CD4-positive, alpha-beta memory T cell (primary cell): Measurements from ENCODE around the gene POU2F3. TPM values are rescaled to one million over a fixed set of nuclear protein-coding genes. Genes with fewer than 3 reads are reported as not detected.
A peak's percentile ranks its signal among the peaks of the same experiment; 100 is the strongest.

ENCODE experiments used
- CTCF ChIA-PET: fragments of 350-600 bp; sonication (Branson Sonifier 250); formaldehyde crosslinking; loops from one replicate; lab custom pipeline; 2021; ENCODE audit warnings: inconsistent platforms; ENCODE audit not compliant: partially characterized antibody; lab: Charles Lee
- POLR2A ChIA-PET: fragments of 350-600 bp; sonication (Branson Sonifier 250); formaldehyde crosslinking; loops from one replicate; lab custom pipeline; 2021; ENCODE audit not compliant: partially characterized antibody; lab: Charles Lee
- DNase-seq, 5 donors: peaks; one replicate each; pipeline versions ENCODE4 v3.0.0 to v3.0.0-alpha.2; 2020 to 2022; ENCODE audit warnings: mixed read lengths in 1 of 5
- H3K27ac ChIP-seq: one replicate; pipeline ENCODE4 v1.7.0; 2013; ENCODE audit warnings: low read depth, low read length
- H3K27me3 ChIP-seq: 2 replicates; pipeline ENCODE4 v1.7.0; 2013; ENCODE audit warnings: mild to moderate bottlenecking, low read length, moderate library complexity; ENCODE audit not compliant: insufficient read depth
- H3K36me3 ChIP-seq: 2 replicates; pipeline ENCODE4 v1.7.0; 2013; ENCODE audit warnings: mild to moderate bottlenecking, low read length, moderate library complexity; ENCODE audit not compliant: insufficient read depth
- H3K4me1 ChIP-seq: 2 replicates; pipeline ENCODE4 v1.7.0; 2013; ENCODE audit warnings: mild to moderate bottlenecking, low read length, moderate library complexity; ENCODE audit not compliant: insufficient read depth
- H3K4me3 ChIP-seq, 2 donors: one replicate each; pipeline ENCODE4 v1.7.0; 2013; ENCODE audit warnings: low read length in 2 of 2, mild to moderate bottlenecking in 1 of 2
- H3K9me3 ChIP-seq, 2 donors: one replicate each; pipeline ENCODE4 v1.7.0; 2013; ENCODE audit warnings: low read length in 2 of 2, control low read depth in 1 of 2; ENCODE audit not compliant: control insufficient read depth in 1 of 2
- H3K27ac Mint-ChIP-seq, 7 donors: one replicate each; pipeline ENCODE4 v1.8.0; 2020 to 2021; ENCODE audit warnings: mixed read lengths in 7 of 7, mild to moderate bottlenecking in 6 of 7, inconsistent platforms in 3 of 7, moderate library complexity in 3 of 7
- H3K27me3 Mint-ChIP-seq, 2 donors: one replicate each; pipeline ENCODE4 v1.8.0; 2020 to 2021; ENCODE audit warnings: mixed read lengths in 2 of 2
- H3K36me3 Mint-ChIP-seq, 2 donors: one replicate each; pipeline ENCODE4 v1.8.0; 2020 to 2021; ENCODE audit warnings: mixed read lengths in 2 of 2, inconsistent platforms in 1 of 2, mild to moderate bottlenecking in 1 of 2
- H3K4me1 Mint-ChIP-seq, 4 donors: one replicate each; pipeline ENCODE4 v1.8.0; 2020 to 2021; ENCODE audit warnings: mixed read lengths in 4 of 4, mild to moderate bottlenecking in 1 of 4
- H3K4me3 Mint-ChIP-seq, 8 donors: one replicate each; pipeline ENCODE4 v1.8.0; 2020 to 2021; ENCODE audit warnings: mixed read lengths in 8 of 8, mild to moderate bottlenecking in 7 of 8, moderate library complexity in 6 of 8, inconsistent platforms in 3 of 8
- H3K9me3 Mint-ChIP-seq, 8 donors: one replicate each; pipeline ENCODE4 v1.8.0; 2020 to 2021; ENCODE audit warnings: mixed read lengths in 8 of 8, mild to moderate bottlenecking in 5 of 8, inconsistent platforms in 3 of 8, moderate library complexity in 1 of 8
- intact Hi-C: fragments of 100-400 bp; cut with micrococcal nuclease; formaldehyde crosslinking; loops from one replicate; pipeline ENCODE4 v1.15.1; 2023
- polyA plus RNA-seq, 2 donors: library from polyadenylated mRNA; unstranded; fragments of 300-500 nt; fragmentation: Illumina TruSeq; gene quantifications; one replicate each; pipeline ENCODE4 v1.2.3, GENCODE V29; 2021
- total RNA-seq, 2 experiments: library from RNA; stranded (reverse); gene quantifications; one replicate each; pipeline ENCODE4 v1.2.3, GENCODE V29; 2021

The POU2F3 gene
- total and polyA plus RNA-seq, 4 experiments from 2014 or later: not detected

GRCh38 chr11:120324932-120325810 is 85.2 kb downstream of the POU2F3 start, which contains the start of gene TLCD5:
TLCD5 (plus strand) TSS chr11:120325299; CDS start chr11:120327442, 2,143 bp downstream.
- no peaks in the 10 kb centered on the region for H3K9me3 ChIP-seq
- peaks cover 15% of the 10 kb centered on the region for H3K27me3 ChIP-seq
- ChIA-PET POLR2A (no interaction called here), CTCF (interaction anchor here (1.0 kb wide), 1 partner anchor 22 kb away, joined by 3 read pairs; no protein-coding TSS in a partner anchor)
- Mint-ChIP-seq H3K4me3 (peak within 1 kb of the TSS; percentile 74 to 89 (median 82)), H3K27ac (peak within 1 kb of the TSS in 5 of 7 donors; percentile 43 to 87 (median 58)), H3K4me1 (peaks cover 11 to 28% (median 18%) of the 10 kb centered on the region in 4 donors), H3K27me3 (peaks cover 34 to 47% of the 10 kb centered on the region in 2 donors), H3K36me3 (no peaks in the 10 kb centered on the region), H3K9me3 (no peaks in the 10 kb centered on the region)
- peak in 2 of 5 donors; percentile 24 to 53 for DNase-seq
- H3K27ac ChIP-seq: no peak within 1 kb of the TSS
- no peaks in the 10 kb centered on the region for H3K36me3 ChIP-seq
- intact Hi-C loops: no loop called here
- H3K4me3 ChIP-seq: peak within 1 kb of the TSS in 1 of 2 donors; percentile 25
- peaks cover 27% of the 10 kb centered on the region for H3K4me1 ChIP-seq

GRCh38 chr11:120326228-120326627 is 86.3 kb downstream of the POU2F3 start:
- no peak overlapping the region for H3K27ac ChIP-seq
- ChIA-PET CTCF (interaction anchor here (1.2 to 1.6 kb wide), 3 partner anchors 9 to 359 kb away, joined by 5 to 10 read pairs (median 5); partner anchors contain the start of gene ARHGEF12), POLR2A (no interaction called here)
- Mint-ChIP-seq H3K27ac (peak overlapping the region in 1 of 7 donors; percentile 51), H3K9me3 (no peaks in the 10 kb centered on the region), H3K27me3 (peaks cover 38 to 45% of the 10 kb centered on the region in 2 donors), H3K36me3 (no peaks in the 10 kb centered on the region), H3K4me1 (peaks cover 11 to 28% (median 18%) of the 10 kb centered on the region in 4 donors), H3K4me3 (peak overlapping the region; percentile 42 to 86 (median 74))
- no peaks in the 10 kb centered on the region for H3K36me3 ChIP-seq
- no peaks in the 10 kb centered on the region for H3K9me3 ChIP-seq
- no peak for DNase-seq
- peaks cover 17% of the 10 kb centered on the region for H3K27me3 ChIP-seq
- intact Hi-C loops: no loop called here
- H3K4me1 ChIP-seq: peaks cover 27% of the 10 kb centered on the region
- no peak overlapping the region for H3K4me3 ChIP-seq

- H3K4me1 Mint-ChIP-seq: peaks cover 11 to 28% (median 18%) of the 10 kb centered on the region in 4 donors
- Histone ChIP-seq H3K27ac (no peak overlapping the region), H3K9me3 (no peaks in the 10 kb centered on the region), H3K4me1 (peaks cover 27% of the 10 kb centered on the region), H3K4me3 (no peak overlapping the region), H3K36me3 (no peaks in the 10 kb centered on the region), H3K27me3 (peaks cover 22% of the 10 kb centered on the region)
- ChIA-PET CTCF (interaction anchor here (1.2 to 1.6 kb wide), 3 partner anchors 8 to 359 kb away, joined by 5 to 10 read pairs (median 5); partner anchors contain the start of gene ARHGEF12), POLR2A (no interaction called here)
- peak in 2 of 5 donors; percentile 17 to 25 for DNase-seq
- H3K36me3 Mint-ChIP-seq: no peaks in the 10 kb centered on the region
- H3K9me3 Mint-ChIP-seq: no peaks in the 10 kb centered on the region
- intact Hi-C loops: no loop called here
- H3K27me3 Mint-ChIP-seq: peaks cover 44% of the 10 kb centered on the region in 2 donors
- peak overlapping the region; percentile 2 to 86 (median 64) for H3K4me3 Mint-ChIP-seq
- peak overlapping the region in 1 of 7 donors; percentile 25 for H3K27ac Mint-ChIP-seq
These were observed 86.9 kb downstream of the POU2F3 start for GRCh38 chr11:120326845-120327281.

GRCh38 chr11:120327311-120327710 is 87.4 kb downstream of the POU2F3 start:
- Histone ChIP-seq H3K27me3 (peaks cover 22% of the 10 kb centered on the region), H3K9me3 (no peaks in the 10 kb centered on the region), H3K36me3 (no peaks in the 10 kb centered on the region), H3K4me1 (peaks cover 27% of the 10 kb centered on the region), H3K4me3 (no peak overlapping the region), H3K27ac (no peak overlapping the region)
- Mint-ChIP-seq H3K27ac (peak overlapping the region in 1 of 7 donors; percentile 63), H3K36me3 (no peaks in the 10 kb centered on the region), H3K9me3 (no peaks in the 10 kb centered on the region), H3K27me3 (peaks cover 44 to 45% of the 10 kb centered on the region in 2 donors), H3K4me1 (peaks cover 11 to 28% (median 18%) of the 10 kb centered on the region in 4 donors), H3K4me3 (peak overlapping the region in 3 of 8 donors; percentile 29 to 86 (median 37))
- intact Hi-C loops: no loop called here
- no peak for DNase-seq
- ChIA-PET POLR2A (no interaction called here), CTCF (interaction anchor here (1.2 to 1.6 kb wide), 3 partner anchors 8 to 358 kb away, joined by 5 to 10 read pairs (median 5); partner anchors contain the start of gene ARHGEF12)

GRCh38 chr11:120329556-120329955 is 89.6 kb downstream of the POU2F3 start:
- Mint-ChIP-seq H3K27me3 (peaks cover 30 to 31% of the 10 kb centered on the region in 2 donors), H3K36me3 (no peaks in the 10 kb centered on the region), H3K4me1 (peaks cover 11 to 28% (median 17%) of the 10 kb centered on the region in 4 donors), H3K4me3 (no peak overlapping the region), H3K9me3 (no peaks in the 10 kb centered on the region), H3K27ac (no peak overlapping the region)
- Histone ChIP-seq H3K27me3 (peaks cover 10% of the 10 kb centered on the region), H3K27ac (no peak overlapping the region), H3K4me1 (peaks cover 25% of the 10 kb centered on the region), H3K36me3 (no peaks in the 10 kb centered on the region), H3K4me3 (no peak overlapping the region), H3K9me3 (no peaks in the 10 kb centered on the region)
- CTCF ChIA-PET: interaction anchor here (0.9 kb wide), 1 partner anchor 27 kb away, joined by 3 read pairs; no protein-coding TSS in a partner anchor
- intact Hi-C loops: no loop called here
- POLR2A ChIA-PET: no interaction called here
- DNase-seq: no peak

- DNase-seq: no peak
- Mint-ChIP-seq H3K4me1 (peaks cover 11 to 24% (median 17%) of the 10 kb centered on the region in 4 donors), H3K27me3 (peaks cover 26 to 27% of the 10 kb centered on the region in 2 donors), H3K27ac (no peak overlapping the region), H3K36me3 (no peaks in the 10 kb centered on the region), H3K4me3 (no peak overlapping the region), H3K9me3 (no peaks in the 10 kb centered on the region)
- Histone ChIP-seq H3K4me1 (peaks cover 23% of the 10 kb centered on the region), H3K27ac (no peak overlapping the region), H3K36me3 (no peaks in the 10 kb centered on the region), H3K4me3 (no peak overlapping the region), H3K9me3 (no peaks in the 10 kb centered on the region), H3K27me3 (peaks cover 7% of the 10 kb centered on the region)
- ChIA-PET CTCF (interaction anchor here (0.9 kb wide), 1 partner anchor 27 kb away, joined by 3 read pairs; no protein-coding TSS in a partner anchor), POLR2A (no interaction called here)
- intact Hi-C loops: no loop called here
These were observed 90.1 kb downstream of the POU2F3 start for GRCh38 chr11:120330045-120330444.
